H9 (cell line): ENCODE measurements around the gene APOBR. TPM values are rescaled to one million over a fixed set of nuclear protein-coding genes. Genes with fewer than 3 reads are reported as not detected.

ENCODE experiments used
- DNase-seq: peaks from one replicate; pipeline ENCODE4 v3.0.0-alpha.2; 2017
- H2AFZ ChIP-seq: one replicate; pipeline ENCODE4 v1.6.1; 2013; ENCODE audit warnings: mild to moderate bottlenecking, low read length, control low read depth, moderate library complexity
- H2AK5ac ChIP-seq: 2 replicates; pipeline ENCODE4 v1.6.1; 2013; ENCODE audit warnings: low read length, control low read depth, mixed read lengths; ENCODE audit not compliant: insufficient read length
- H2BK120ac ChIP-seq: one replicate; pipeline ENCODE4 v1.6.1; 2013; ENCODE audit warnings: low read depth, mild to moderate bottlenecking, low read length, control low read depth, inconsistent platforms; ENCODE audit not compliant: poor library complexity, severe bottlenecking
- H2BK12ac ChIP-seq: 2 replicates; pipeline ENCODE4 v1.6.1; 2013; ENCODE audit warnings: low read length, control low read depth, mixed read lengths, low read depth; ENCODE audit not compliant: insufficient read length
- H2BK15ac ChIP-seq: 2 replicates; pipeline ENCODE4 v1.6.1; 2013; ENCODE audit warnings: low read depth, low read length, control low read depth
- H2BK20ac ChIP-seq: one replicate; pipeline ENCODE4 v1.6.1; 2013; ENCODE audit warnings: low read depth, mild to moderate bottlenecking, low read length, control low read depth, inconsistent platforms; ENCODE audit not compliant: poor library complexity, severe bottlenecking
- H2BK5ac ChIP-seq: 2 replicates; pipeline ENCODE4 v1.6.1; 2013; ENCODE audit warnings: low read length, control low read depth, mixed read lengths; ENCODE audit not compliant: insufficient read length
- H3K14ac ChIP-seq: 2 replicates; pipeline ENCODE4 v1.6.1; 2013; ENCODE audit warnings: low read length, control low read depth; ENCODE audit not compliant: insufficient read depth
- H3K18ac ChIP-seq: 2 replicates; pipeline ENCODE4 v1.6.1; 2013; ENCODE audit warnings: low read depth, mild to moderate bottlenecking, mixed read lengths, low read length, control low read depth; ENCODE audit not compliant: insufficient read length
- H3K23ac ChIP-seq: 2 replicates; pipeline ENCODE4 v1.6.1; 2013; ENCODE audit warnings: low read length, control low read depth, mixed read lengths, low read depth; ENCODE audit not compliant: insufficient read length
- H3K23me2 ChIP-seq: 2 replicates; pipeline ENCODE4 v1.6.1; 2013; ENCODE audit warnings: low read depth, mild to moderate bottlenecking, mixed read lengths, low read length, control low read depth; ENCODE audit not compliant: insufficient read length, poor library complexity, severe bottlenecking
- H3K27ac ChIP-seq: 2 replicates; pipeline ENCODE4 v1.5.1; 2013; ENCODE audit warnings: low read length, control low read depth, mixed read lengths, low read depth; ENCODE audit not compliant: insufficient read length
- H3K27me3 ChIP-seq: 2 replicates; pipeline ENCODE4 v1.6.1; 2013; ENCODE audit warnings: low read length, control low read depth, inconsistent platforms; ENCODE audit not compliant: insufficient read depth
- H3K4ac ChIP-seq: 2 replicates; pipeline ENCODE4 v1.6.1; 2013; ENCODE audit warnings: low read depth, mild to moderate bottlenecking, control low read depth, inconsistent platforms, low read length, moderate library complexity
- H3K4me1 ChIP-seq: 2 replicates; pipeline ENCODE4 v1.6.1; 2013; ENCODE audit warnings: low read length, control low read depth, inconsistent platforms; ENCODE audit not compliant: insufficient read depth
- H3K4me2 ChIP-seq: 2 replicates; pipeline ENCODE4 v1.6.1; 2013; ENCODE audit warnings: low read length, control low read depth, mixed read lengths; ENCODE audit not compliant: insufficient read length, insufficient read depth
- H3K56ac ChIP-seq: 2 replicates; pipeline ENCODE4 v1.6.1; 2013; ENCODE audit warnings: low read depth, mild to moderate bottlenecking, mixed read lengths, low read length, control low read depth; ENCODE audit not compliant: insufficient read length
- H3K79me1 ChIP-seq: 2 replicates; pipeline ENCODE4 v1.6.1; 2013; ENCODE audit warnings: low read depth, mild to moderate bottlenecking, moderate library complexity, low read length, control low read depth, inconsistent platforms; ENCODE audit not compliant: insufficient read depth, poor library complexity, severe bottlenecking
- H3K79me2 ChIP-seq: 2 replicates; pipeline ENCODE4 v1.6.1; 2013; ENCODE audit warnings: low read length, control low read depth, inconsistent platforms; ENCODE audit not compliant: insufficient read depth
- H3K9ac ChIP-seq: 2 replicates; pipeline ENCODE4 v1.6.1; 2013; ENCODE audit warnings: low read length, control low read depth, mixed read lengths; ENCODE audit not compliant: insufficient read length; ENCODE audit errors: extremely low read depth
- H3K9me3 ChIP-seq: one replicate; pipeline ENCODE4 v1.6.1; 2013; ENCODE audit warnings: low read depth, low read length, inconsistent platforms; ENCODE audit not compliant: control insufficient read depth
- H3T11ph ChIP-seq: one replicate; pipeline ENCODE4 v1.6.1; 2013; ENCODE audit warnings: mild to moderate bottlenecking, low read length, control low read depth, inconsistent platforms
- H4K20me1 ChIP-seq: one replicate; pipeline ENCODE4 v1.6.1; 2013; ENCODE audit not compliant: control insufficient read depth, insufficient read length, insufficient read depth
- H4K5ac ChIP-seq: 2 replicates; pipeline ENCODE4 v1.6.1; 2013; ENCODE audit warnings: low read depth, mild to moderate bottlenecking, mixed read lengths, low read length, control low read depth; ENCODE audit not compliant: insufficient read length
- H4K8ac ChIP-seq: replicated peaks from 2 replicates; pipeline ENCODE4 v1.6.1; 2013; ENCODE audit warnings: low read length, control low read depth, mixed read lengths, low read depth; ENCODE audit not compliant: insufficient read length
- H4K91ac ChIP-seq: 2 replicates; pipeline ENCODE4 v1.6.1; 2013; ENCODE audit warnings: low read depth, mild to moderate bottlenecking, moderate library complexity, mixed read lengths, low read length, control low read depth; ENCODE audit not compliant: insufficient read length
- H3K27ac Mint-ChIP-seq, 3 experiments: 2 replicates in 2 of 3; 3 replicates in 1 of 3; pipeline ENCODE4 v1.8.0; 2020 to 2021; ENCODE audit warnings: mixed read lengths in 3 of 3, mild to moderate bottlenecking in 1 of 3, moderate library complexity in 1 of 3
- H3K27me3 Mint-ChIP-seq: 2 replicates; pipeline ENCODE4 v1.8.0; 2021; ENCODE audit warnings: low read depth, mild to moderate bottlenecking, moderate library complexity, mixed read lengths
- H3K36me3 Mint-ChIP-seq, 3 experiments: 2 replicates in 2 of 3; 3 replicates in 1 of 3; pipeline ENCODE4 v1.8.0; 2020 to 2021; ENCODE audit warnings: low read depth in 3 of 3, mixed read lengths in 3 of 3; ENCODE audit not compliant: insufficient read depth in 1 of 3
- H3K4me1 Mint-ChIP-seq, 2 experiments: 2 replicates each; pipeline ENCODE4 v1.8.0; 2020; ENCODE audit warnings: mixed read lengths in 2 of 2
- H3K4me3 Mint-ChIP-seq, 2 experiments: 2 replicates in 1 of 2; 3 replicates in 1 of 2; pipeline ENCODE4 v1.8.0; 2020 to 2021; ENCODE audit warnings: mild to moderate bottlenecking in 2 of 2, mixed read lengths in 2 of 2, moderate library complexity in 1 of 2
- H3K9me3 Mint-ChIP-seq, 2 experiments: 2 replicates in 1 of 2; 3 replicates in 1 of 2; pipeline ENCODE4 v1.8.0; 2020; ENCODE audit warnings: mild to moderate bottlenecking in 2 of 2, mixed read lengths in 2 of 2, moderate library complexity in 1 of 2
- WGBS: extraction: QIAGEN DNeasy Blood & Tissue Kit; methylation state at CpG from one replicate; pipeline ENCODE4 v1.1.7; 2013; ENCODE audit warnings: missing lambda C conversion rate, low lambda C conversion rate, mixed read lengths; ENCODE audit not compliant: insufficient read length; ENCODE audit errors: extremely low coverage; 5-methylcytosine and 5-hydroxymethylcytosine counted together
- total RNA-seq: library from RNA; stranded (reverse); gene quantifications from 2 replicates; pipeline ENCODE4 v1.2.1, GENCODE V29; 2021
- TF ChIP-seq, protein P1 (sequence below): fragments of 200-600 bp; sonication (generic); conservative IDR thresholded peaks from 3 replicates; pipeline ENCODE4 v1.8.0; 2021; ENCODE audit warnings: antibody characterized with exemption, mild to moderate bottlenecking

Gene APOBR
- total RNA-seq, 1 experiment from 2014 or later = not detected

DNA sequence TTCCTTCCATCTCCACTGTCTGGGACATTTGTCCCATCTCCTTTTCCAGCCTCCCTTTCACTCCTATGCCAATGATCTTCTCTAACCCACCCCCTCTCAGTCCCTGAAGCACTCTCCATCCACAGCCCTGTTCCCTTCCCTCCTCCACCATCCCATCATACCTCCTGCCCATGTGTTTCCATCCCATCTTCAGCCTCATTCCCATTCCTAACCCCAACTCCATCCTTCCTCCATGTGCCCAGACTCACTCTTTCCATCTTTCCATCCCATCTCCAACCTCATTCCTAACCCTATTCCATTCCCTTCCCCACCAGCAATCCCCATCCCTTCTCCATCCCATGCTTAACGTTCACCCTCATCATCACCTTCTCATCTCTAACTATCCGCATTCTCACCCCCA lies 7.8 kb downstream of the APOBR start:
- WGBS = 100% methylated on average over 2 of the region's 2 CpGs
- Mint-ChIP-seq H3K27me3 (peaks cover 15% of the 10 kb centered on the region), H3K27ac (no peak overlapping the region), H3K4me1 (0 out of 4 replicates have a peak, but pooled peaks cover 0 to 2% of the 10 kb centered on the region in 2 experiments), H3K9me3 (no peaks in the 10 kb centered on the region), H3K4me3 (no peak overlapping the region), H3K36me3 (no peaks in the 10 kb centered on the region)
- no peak overlapping the region for H2BK20ac ChIP-seq
- no peak for DNase-seq
- H3K27ac ChIP-seq = no peak overlapping the region
- TF ChIP-seq, protein P1, sequence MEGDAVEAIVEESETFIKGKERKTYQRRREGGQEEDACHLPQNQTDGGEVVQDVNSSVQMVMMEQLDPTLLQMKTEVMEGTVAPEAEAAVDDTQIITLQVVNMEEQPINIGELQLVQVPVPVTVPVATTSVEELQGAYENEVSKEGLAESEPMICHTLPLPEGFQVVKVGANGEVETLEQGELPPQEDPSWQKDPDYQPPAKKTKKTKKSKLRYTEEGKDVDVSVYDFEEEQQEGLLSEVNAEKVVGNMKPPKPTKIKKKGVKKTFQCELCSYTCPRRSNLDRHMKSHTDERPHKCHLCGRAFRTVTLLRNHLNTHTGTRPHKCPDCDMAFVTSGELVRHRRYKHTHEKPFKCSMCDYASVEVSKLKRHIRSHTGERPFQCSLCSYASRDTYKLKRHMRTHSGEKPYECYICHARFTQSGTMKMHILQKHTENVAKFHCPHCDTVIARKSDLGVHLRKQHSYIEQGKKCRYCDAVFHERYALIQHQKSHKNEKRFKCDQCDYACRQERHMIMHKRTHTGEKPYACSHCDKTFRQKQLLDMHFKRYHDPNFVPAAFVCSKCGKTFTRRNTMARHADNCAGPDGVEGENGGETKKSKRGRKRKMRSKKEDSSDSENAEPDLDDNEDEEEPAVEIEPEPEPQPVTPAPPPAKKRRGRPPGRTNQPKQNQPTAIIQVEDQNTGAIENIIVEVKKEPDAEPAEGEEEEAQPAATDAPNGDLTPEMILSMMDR = no peak
- H2BK15ac ChIP-seq = no peak overlapping the region
- H3K18ac ChIP-seq = no peak overlapping the region
- no peak overlapping the region for H3K56ac ChIP-seq
- no peak overlapping the region for H2BK12ac ChIP-seq
- H2BK5ac ChIP-seq = no peak overlapping the region
- no peak overlapping the region for H2BK120ac ChIP-seq
- no peak overlapping the region for H3K9ac ChIP-seq
- no peaks in the 10 kb centered on the region for H3K4me1 ChIP-seq
- H3K4me2 ChIP-seq = no peak overlapping the region
- no peak overlapping the region for H3K4ac ChIP-seq
- no peak overlapping the region for H3K14ac ChIP-seq
- no peak overlapping the region for H2AFZ ChIP-seq
- H3K79me2 ChIP-seq = no peaks in the 10 kb centered on the region
- H3K79me1 ChIP-seq = no peaks in the 10 kb centered on the region
- H3K27me3 ChIP-seq = no peaks in the 10 kb centered on the region
- no peaks in the 10 kb centered on the region for H3K9me3 ChIP-seq
- no peak overlapping the region for H4K5ac ChIP-seq
- H4K20me1 ChIP-seq = no peaks in the 10 kb centered on the region
- no peak overlapping the region for H3T11ph ChIP-seq
- H4K8ac ChIP-seq = no peak overlapping the region
- H3K23me2 ChIP-seq = no peaks in the 10 kb centered on the region
- no peak overlapping the region for H3K23ac ChIP-seq
- no peak overlapping the region for H4K91ac ChIP-seq
- H2AK5ac ChIP-seq = no peak overlapping the region
